ENCODE data around the gene ARPC4.

DNA sequence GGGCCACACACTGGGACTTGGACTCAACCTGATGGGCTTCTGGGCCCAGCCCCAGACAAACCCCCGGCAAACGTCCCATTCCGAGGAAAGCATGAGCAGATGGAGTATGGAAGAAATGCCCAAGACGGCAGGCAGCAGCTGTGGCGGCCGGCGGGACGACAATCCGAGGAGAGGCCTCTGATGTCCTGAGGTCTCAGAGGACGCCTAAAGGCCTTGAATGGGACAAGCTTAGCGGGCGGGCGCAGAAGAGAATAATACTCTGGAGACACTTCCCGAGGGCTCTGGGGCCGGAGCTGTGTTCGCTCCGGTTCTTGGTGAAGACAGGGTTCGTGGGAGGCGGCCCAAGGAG is 43.6 kb upstream of the ARPC4 start:
- no peak for TF ChIP-seq POLR2A (IDR thresholded peaks at IDR 0.05)
- TF ChIP-seq, protein P1, sequence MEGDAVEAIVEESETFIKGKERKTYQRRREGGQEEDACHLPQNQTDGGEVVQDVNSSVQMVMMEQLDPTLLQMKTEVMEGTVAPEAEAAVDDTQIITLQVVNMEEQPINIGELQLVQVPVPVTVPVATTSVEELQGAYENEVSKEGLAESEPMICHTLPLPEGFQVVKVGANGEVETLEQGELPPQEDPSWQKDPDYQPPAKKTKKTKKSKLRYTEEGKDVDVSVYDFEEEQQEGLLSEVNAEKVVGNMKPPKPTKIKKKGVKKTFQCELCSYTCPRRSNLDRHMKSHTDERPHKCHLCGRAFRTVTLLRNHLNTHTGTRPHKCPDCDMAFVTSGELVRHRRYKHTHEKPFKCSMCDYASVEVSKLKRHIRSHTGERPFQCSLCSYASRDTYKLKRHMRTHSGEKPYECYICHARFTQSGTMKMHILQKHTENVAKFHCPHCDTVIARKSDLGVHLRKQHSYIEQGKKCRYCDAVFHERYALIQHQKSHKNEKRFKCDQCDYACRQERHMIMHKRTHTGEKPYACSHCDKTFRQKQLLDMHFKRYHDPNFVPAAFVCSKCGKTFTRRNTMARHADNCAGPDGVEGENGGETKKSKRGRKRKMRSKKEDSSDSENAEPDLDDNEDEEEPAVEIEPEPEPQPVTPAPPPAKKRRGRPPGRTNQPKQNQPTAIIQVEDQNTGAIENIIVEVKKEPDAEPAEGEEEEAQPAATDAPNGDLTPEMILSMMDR (IDR thresholded peaks at IDR 0.05), result no peak
